GM12874 (cell line): Measurements from ENCODE around the gene AMHR2.

ENCODE experiments used
- TF ChIP-seq, protein P1 (sequence below): IDR thresholded peaks from 2 replicates; pipeline ENCODE4 v1.5.1; 2011; ENCODE audit warnings: low read depth, mild to moderate bottlenecking, control low read depth, low read length, moderate library complexity; ENCODE audit not compliant: insufficient read depth

Gene AMHR2

DNA sequence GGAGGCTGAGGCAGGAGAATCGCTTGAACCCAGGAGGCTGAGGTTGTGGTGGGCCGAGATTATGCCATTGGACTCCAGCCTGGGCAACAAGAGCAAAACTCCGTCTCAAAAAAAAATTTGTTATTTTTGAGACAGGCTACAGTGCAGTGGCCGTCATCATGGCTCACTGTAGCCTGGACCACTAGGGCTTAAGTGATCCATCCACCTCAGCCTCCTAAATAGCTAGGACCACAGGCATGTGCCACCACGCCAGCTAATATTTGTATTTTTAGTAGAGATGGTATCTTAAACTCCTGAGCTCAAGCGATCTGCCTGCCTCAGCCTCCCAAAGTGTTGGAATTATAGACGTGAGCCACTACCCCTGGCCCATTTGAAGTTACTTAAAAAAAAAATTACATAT is 27.3 kb downstream of the AMHR2 start:
- TF ChIP-seq, protein P1, sequence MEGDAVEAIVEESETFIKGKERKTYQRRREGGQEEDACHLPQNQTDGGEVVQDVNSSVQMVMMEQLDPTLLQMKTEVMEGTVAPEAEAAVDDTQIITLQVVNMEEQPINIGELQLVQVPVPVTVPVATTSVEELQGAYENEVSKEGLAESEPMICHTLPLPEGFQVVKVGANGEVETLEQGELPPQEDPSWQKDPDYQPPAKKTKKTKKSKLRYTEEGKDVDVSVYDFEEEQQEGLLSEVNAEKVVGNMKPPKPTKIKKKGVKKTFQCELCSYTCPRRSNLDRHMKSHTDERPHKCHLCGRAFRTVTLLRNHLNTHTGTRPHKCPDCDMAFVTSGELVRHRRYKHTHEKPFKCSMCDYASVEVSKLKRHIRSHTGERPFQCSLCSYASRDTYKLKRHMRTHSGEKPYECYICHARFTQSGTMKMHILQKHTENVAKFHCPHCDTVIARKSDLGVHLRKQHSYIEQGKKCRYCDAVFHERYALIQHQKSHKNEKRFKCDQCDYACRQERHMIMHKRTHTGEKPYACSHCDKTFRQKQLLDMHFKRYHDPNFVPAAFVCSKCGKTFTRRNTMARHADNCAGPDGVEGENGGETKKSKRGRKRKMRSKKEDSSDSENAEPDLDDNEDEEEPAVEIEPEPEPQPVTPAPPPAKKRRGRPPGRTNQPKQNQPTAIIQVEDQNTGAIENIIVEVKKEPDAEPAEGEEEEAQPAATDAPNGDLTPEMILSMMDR: no peak

DNA sequence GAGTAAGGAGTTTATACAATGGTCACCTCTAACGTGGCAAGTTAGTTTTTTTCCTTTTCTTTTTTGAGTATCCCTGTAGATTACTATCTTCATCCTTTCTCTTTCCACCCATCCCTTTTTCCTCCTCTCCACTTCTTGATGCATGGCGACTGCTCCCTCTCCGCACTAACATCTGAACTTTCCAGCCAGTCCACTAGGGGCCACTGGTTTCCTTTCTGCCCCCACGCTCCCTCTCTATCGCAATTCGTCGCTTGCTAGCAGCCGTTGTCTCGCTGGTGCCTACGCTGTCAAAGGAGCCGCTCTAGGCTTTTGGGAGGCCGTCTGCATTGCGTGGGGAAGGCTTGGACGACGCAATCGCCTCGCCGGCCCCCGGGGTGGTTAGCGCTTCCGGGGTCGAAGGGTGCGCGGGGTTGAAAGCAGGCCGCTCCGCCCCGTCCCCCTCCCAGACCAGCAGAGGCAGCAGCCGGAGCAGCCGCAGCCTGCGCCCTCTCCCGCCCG is 28.1 kb downstream of the AMHR2 start, which contains the start of gene PCBP2:
PCBP2 (plus strand) TSS at position 442 of the 498 bp plus-strand sequence. CDS start 2,699 bp downstream, outside the sequence.
- TF ChIP-seq, protein P1: peak; percentile 88

GRCh38 chr12:53452159-53453077 is 28.8 kb downstream of the AMHR2 start:
- TF ChIP-seq, protein P1: peak; percentile 41

DNA sequence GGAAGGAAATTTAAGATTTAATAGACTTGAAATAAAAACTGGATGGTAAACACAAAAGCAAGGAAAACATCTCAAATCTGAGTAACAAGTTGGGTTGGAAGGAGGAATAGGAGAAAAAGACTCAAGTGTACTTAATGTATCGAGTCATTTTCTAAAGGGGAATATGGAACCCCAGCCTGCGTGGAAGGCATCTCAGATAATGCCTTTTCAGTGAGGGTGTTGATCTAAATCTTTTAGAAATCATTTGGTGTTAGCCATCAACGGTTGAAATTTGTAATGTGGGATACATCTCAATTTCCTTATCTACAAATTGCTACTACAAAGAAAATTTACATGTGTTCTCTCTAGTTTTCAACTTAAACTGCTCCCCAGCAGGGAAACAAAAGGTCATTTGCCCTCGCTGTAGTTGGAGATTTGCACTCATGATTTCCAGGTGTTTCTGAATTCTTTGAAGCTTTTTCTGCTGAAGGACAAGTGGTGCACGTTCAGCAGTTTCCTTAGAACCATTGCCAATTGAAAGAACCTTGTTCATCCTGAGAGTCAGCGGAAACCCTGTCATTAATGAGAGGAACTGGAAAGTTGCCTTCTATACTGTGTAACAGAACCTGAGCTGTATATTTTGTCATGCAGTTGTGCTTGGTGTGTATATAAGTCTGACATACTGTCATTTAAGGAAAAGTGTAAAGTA is 30.4 kb downstream of the AMHR2 start:
- TF ChIP-seq, protein P1: no peak

DNA sequence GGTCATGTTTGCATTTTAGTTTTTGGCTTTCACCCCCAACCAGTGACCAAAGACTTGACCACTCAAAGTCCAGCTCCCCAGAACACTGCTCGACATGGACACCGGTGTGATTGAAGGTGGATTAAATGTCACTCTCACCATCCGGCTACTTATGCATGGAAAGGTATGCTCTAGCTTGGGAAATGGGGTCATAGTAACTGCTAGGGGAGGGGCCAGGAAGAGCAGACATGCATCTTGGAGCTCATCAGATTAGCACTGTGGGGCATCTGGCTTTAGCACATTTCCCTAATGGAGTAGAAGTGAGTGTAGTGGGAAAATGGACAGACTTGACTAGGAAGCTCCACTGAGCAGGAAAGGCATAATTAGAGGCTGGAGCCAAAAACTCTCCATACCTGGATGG is 31.1 kb downstream of the AMHR2 start:
- TF ChIP-seq, protein P1: no peak

DNA sequence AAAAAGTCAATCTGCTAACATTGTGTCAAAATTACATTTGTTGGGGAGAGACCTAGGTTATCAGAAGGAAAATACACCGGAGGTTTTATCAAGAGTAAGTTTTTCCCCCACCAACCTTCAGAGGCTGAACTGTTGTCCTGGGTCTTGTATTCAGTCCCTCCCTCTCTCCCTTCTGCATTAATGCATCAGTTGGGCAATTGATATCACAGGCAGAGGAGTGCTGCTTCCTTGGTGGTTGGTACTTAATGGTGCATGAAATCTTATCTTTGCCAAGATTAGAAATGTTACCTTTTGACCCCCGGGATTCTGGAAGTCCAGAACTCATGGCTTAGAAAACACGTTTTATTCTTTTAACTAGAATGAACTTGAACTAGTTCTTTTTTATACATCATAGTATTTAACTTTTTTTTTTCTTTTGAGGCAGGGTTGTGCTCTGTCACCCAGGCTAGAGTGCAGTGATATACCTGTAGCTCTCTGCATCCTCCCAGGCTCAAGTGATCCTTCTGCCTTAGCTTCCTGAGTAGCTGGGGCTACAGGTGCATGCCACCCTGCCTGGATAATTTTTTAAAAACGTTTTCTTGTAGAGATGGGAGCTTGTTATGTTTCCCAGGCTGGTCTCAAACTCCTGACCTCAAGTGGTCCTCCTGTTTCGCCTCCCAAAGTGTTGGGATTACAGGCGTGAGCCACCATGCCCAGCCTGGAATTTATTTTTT is 33.2 kb downstream of the AMHR2 start:
- TF ChIP-seq, protein P1: no peak
